ENCODE data around the gene PTPRG. TPM values are rescaled to one million over a fixed set of nuclear protein-coding genes. Genes with fewer than 3 reads are reported as not detected.

Gene PTPRG
- total RNA-seq, 2 experiments from 2014 or later = 0.03 to 0.05 TPM

- Histone ChIP-seq H3K9me3 (ENCODE audit: control insufficient read depth in 1 of 2, insufficient read depth in 1 of 2, low read length in 2 of 2) (no peaks in the 10 kb centered on the region), H3K27me3 (ENCODE audit: control insufficient read depth in 1 of 2, insufficient read depth in 2 of 2, low read length in 2 of 2) (no peaks in the 10 kb centered on the region), H3K27ac (ENCODE audit: low read depth in 1 of 2, low read length in 2 of 2) (no peak overlapping the region), H3K4me1 (ENCODE audit: insufficient read depth, low read length) (no peaks in the 10 kb centered on the region), H3K4me3 (ENCODE audit: low read length) (no peak overlapping the region), H3K36me3 (ENCODE audit: insufficient read depth, low read length) (no peaks in the 10 kb centered on the region)
- H3K36me3 Mint-ChIP-seq (ENCODE audit: low read depth) = no peaks in the 10 kb centered on the region
- no peak overlapping the region for H3K27ac Mint-ChIP-seq
- intact Hi-C loops (cut with DNase I, micrococcal nuclease) = no loop called here
- ATAC-seq (ENCODE audit: poor library complexity) (no peak), DNase-seq (no peak)
- TF ChIP-seq CTCF (IDR thresholded peaks at IDR 0.05) = no peak
- H3K27me3 Mint-ChIP-seq = peaks cover 4% of the 10 kb centered on the region
- no peak overlapping the region for H3K4me3 Mint-ChIP-seq
- no peaks in the 10 kb centered on the region for H3K4me1 Mint-ChIP-seq (ENCODE audit: low read depth)
- ChIA-PET POLR2A (no interaction called here), CTCF (no interaction called here)
- H3K9me3 Mint-ChIP-seq = no peaks in the 10 kb centered on the region
These were observed 106.0 kb downstream of the PTPRG start for GRCh38 chr3:61667383-61667782.

- Mint-ChIP-seq H3K27me3 (peaks cover 4% of the 10 kb centered on the region), H3K9me3 (no peaks in the 10 kb centered on the region), H3K4me3 (no peak overlapping the region), H3K27ac (no peak overlapping the region), H3K36me3 (ENCODE audit: low read depth) (no peaks in the 10 kb centered on the region), H3K4me1 (ENCODE audit: low read depth) (no peaks in the 10 kb centered on the region)
- Histone ChIP-seq H3K4me1 (ENCODE audit: insufficient read depth, low read length) (no peaks in the 10 kb centered on the region), H3K4me3 (ENCODE audit: low read length) (no peak overlapping the region), H3K27ac (ENCODE audit: low read depth in 1 of 2, low read length in 2 of 2) (no peak overlapping the region), H3K27me3 (ENCODE audit: control insufficient read depth in 1 of 2, insufficient read depth in 2 of 2, low read length in 2 of 2) (no peaks in the 10 kb centered on the region), H3K36me3 (ENCODE audit: insufficient read depth, low read length) (no peaks in the 10 kb centered on the region), H3K9me3 (ENCODE audit: control insufficient read depth in 1 of 2, insufficient read depth in 1 of 2, low read length in 2 of 2) (peaks cover 0 to 4% of the 10 kb centered on the region in 2 experiments)
- ATAC-seq (ENCODE audit: poor library complexity) (no peak), DNase-seq (no peak)
- CTCF ChIA-PET = no interaction called here
- intact Hi-C loops (cut with DNase I, micrococcal nuclease) = no loop called here
- no peak for TF ChIP-seq CTCF (IDR thresholded peaks at IDR 0.05)
- POLR2A ChIA-PET = no interaction called here
These were observed 106.4 kb downstream of the PTPRG start for GRCh38 chr3:61667814-61668213.

GRCh38 chr3:61668317-61668864 lies 107.0 kb downstream of the PTPRG start:
- no peak for ATAC-seq (ENCODE audit: poor library complexity)
- POLR2A ChIA-PET = no interaction called here
- H3K9me3 ChIP-seq (ENCODE audit: control insufficient read depth in 1 of 2, insufficient read depth in 1 of 2, low read length in 2 of 2) = peaks cover 0 to 5% of the 10 kb centered on the region in 2 experiments

More at GRCh38 chr3:61668317-61668864, 107.0 kb downstream of the PTPRG start:
- Mint-ChIP-seq H3K4me3 (no peak overlapping the region), H3K4me1 (ENCODE audit: low read depth) (no peaks in the 10 kb centered on the region), H3K27ac (no peak overlapping the region), H3K9me3 (no peaks in the 10 kb centered on the region), H3K36me3 (ENCODE audit: low read depth) (no peaks in the 10 kb centered on the region), H3K27me3 (peaks cover 4% of the 10 kb centered on the region)
- no peak overlapping the region for H3K27ac ChIP-seq (ENCODE audit: low read depth in 1 of 2, low read length in 2 of 2)
- no peaks in the 10 kb centered on the region for H3K27me3 ChIP-seq (ENCODE audit: control insufficient read depth in 1 of 2, insufficient read depth in 2 of 2, low read length in 2 of 2)
- TF ChIP-seq CTCF (IDR thresholded peaks at IDR 0.05) = no peak
- H3K4me3 ChIP-seq (ENCODE audit: low read length) = no peak overlapping the region
- no peaks in the 10 kb centered on the region for H3K36me3 ChIP-seq (ENCODE audit: insufficient read depth, low read length)
- CTCF ChIA-PET = no interaction called here
- no peak for DNase-seq
- H3K4me1 ChIP-seq (ENCODE audit: insufficient read depth, low read length) = no peaks in the 10 kb centered on the region
- intact Hi-C loops (cut with DNase I, micrococcal nuclease) = no loop called here

Measured in CD4-positive, alpha-beta T cell (primary cell).